Fibroblast of skin of right biceps (primary cell): ENCODE data around the gene ORAI3.
"Not testable (repeated sequence)": the region's sequence is repeated elsewhere in the genome, so short reads cannot be mapped to it uniquely, and the experiment has no call there.

Experiments used
- DNase-seq: peaks from one replicate; pipeline ENCODE4 v3.0.0-alpha.2; 2013

The ORAI3 gene

DNA sequence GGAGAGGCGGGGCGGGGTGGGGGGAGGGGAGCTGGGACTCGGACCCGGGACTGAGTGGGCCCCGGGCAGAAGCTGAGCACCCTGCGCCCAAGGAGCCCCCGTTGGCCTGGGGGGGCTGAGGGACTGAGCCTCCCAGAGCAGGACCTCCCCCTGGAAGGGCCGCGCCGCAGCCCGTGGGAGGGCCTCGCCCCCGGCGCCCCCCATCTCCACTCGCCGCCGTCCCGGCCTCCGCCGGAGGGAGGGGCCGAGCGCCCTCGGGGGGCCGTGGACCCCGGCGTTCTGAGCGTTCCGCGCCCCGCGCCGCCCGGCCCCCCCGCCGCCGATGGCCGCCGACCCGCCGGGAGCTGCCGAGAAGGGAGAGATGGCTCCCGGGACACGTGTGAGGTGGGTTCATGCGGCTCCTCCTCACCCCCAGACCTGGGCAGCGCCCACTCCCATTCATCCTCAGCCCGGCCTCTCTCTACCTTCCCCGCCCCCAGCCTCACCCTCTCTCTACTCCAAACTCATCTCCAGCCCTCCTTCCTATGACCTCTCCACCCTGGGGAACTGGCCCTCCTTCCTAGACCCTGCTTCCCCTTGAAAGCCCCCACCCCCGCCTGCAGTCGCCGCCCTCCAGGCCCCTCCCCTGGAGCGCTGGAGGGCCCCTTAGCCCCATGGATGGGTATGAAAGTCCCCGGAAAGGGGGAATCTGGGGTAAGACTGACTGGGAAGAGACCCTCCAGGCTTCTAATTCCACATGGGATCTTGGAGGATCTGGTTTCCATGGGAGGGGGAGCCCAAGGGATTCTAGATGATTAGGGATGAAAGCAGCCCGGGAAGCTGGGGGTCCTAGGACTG is 24.6 kb upstream of the ORAI3 start:
- no peak for DNase-seq

- no peak for DNase-seq
Measured at GRCh38 chr16:30924913-30925631, 23.8 kb upstream of the ORAI3 start.

GRCh38 chr16:30925632-30925987 is 23.3 kb upstream of the ORAI3 start:
- no peak for DNase-seq

- no peak for DNase-seq
Measured at GRCh38 chr16:30925995-30926811, 22.7 kb upstream of the ORAI3 start.

- DNase-seq: no peak
Measured at GRCh38 chr16:30926937-30927788, 21.7 kb upstream of the ORAI3 start.

- peak; percentile 52 for DNase-seq
Measured at GRCh38 chr16:30927789-30928378, 21.0 kb upstream of the ORAI3 start.

- DNase-seq: no peak
Measured at GRCh38 chr16:30928390-30928789, 20.5 kb upstream of the ORAI3 start.

- DNase-seq: no peak
Measured at GRCh38 chr16:30929167-30929566, 19.7 kb upstream of the ORAI3 start.

- no peak for DNase-seq
Measured at GRCh38 chr16:30930160-30930571, 18.7 kb upstream of the ORAI3 start.

DNA sequence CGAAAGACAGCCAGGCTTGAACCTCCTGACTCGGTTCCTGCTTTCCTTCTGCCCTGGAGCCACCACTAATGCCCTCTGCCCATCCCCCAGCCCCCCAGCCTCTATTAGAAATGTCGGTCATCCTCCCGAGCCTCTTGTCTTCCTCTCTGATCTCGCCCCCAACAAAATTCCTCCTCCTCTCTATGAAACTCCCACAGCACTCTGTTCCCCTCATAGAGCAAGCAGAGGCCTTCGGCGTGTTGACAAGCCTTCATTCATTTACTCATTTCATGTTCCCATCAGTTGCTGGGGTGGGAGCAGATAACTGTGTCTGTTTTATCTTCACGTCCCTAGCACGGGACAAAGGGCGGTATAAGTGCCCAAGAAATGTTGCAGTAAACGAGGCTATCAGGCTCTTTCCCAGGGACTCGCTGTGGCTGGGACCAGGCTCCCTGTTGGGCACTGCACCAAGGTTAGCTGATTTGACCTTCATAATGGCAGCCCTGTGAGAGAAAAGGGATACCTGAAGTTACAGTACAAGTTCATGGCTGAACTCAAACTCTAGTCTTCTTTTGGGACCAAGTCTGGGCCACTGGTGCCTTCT is 17.7 kb upstream of the ORAI3 start:
- no peak for DNase-seq

GRCh38 chr16:30934827-30935557 is 13.9 kb upstream of the ORAI3 start:
- peak; percentile 31 for DNase-seq

DNA sequence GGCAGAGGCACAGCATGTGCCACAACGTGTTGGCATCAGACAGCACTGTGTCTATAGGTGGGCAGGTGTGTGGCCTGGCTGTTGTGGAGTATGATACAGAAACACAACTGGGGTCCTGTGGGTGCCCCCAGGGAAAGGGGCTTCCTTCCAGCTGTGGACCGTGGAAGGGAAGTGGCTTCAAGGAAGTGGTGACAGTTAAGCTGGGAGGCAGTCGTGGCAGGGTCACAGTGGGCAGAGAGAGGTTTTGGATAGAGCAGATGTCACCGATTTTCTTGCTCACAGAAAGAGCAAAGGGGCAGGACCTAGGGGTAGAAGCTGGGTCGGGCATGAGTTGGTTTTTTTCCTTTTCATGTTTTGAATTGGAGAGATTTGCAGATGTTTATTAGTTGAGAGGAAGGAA is 11.2 kb upstream of the ORAI3 start:
- no peak for DNase-seq

DNA sequence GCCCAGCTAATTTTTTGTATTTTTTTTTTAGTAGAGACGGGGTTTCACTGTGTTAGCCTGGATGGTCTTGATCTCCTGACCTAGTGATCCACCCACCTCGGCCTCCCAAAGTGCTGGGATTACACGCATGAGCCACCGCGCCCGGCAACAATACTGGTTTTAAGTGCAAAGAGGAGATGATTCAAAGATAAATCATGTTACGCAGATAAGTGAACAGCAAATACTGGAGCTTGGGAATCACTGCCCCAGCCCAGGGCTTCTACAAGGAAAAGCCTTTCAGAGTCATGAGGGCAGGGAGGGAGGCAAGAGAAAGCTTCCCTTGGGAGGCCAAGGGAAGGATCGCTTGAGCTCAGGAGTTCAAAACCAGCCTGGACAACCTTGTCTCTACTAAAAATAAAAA is 9.3 kb upstream of the ORAI3 start:
- DNase-seq: not testable (repeated sequence)

DNA sequence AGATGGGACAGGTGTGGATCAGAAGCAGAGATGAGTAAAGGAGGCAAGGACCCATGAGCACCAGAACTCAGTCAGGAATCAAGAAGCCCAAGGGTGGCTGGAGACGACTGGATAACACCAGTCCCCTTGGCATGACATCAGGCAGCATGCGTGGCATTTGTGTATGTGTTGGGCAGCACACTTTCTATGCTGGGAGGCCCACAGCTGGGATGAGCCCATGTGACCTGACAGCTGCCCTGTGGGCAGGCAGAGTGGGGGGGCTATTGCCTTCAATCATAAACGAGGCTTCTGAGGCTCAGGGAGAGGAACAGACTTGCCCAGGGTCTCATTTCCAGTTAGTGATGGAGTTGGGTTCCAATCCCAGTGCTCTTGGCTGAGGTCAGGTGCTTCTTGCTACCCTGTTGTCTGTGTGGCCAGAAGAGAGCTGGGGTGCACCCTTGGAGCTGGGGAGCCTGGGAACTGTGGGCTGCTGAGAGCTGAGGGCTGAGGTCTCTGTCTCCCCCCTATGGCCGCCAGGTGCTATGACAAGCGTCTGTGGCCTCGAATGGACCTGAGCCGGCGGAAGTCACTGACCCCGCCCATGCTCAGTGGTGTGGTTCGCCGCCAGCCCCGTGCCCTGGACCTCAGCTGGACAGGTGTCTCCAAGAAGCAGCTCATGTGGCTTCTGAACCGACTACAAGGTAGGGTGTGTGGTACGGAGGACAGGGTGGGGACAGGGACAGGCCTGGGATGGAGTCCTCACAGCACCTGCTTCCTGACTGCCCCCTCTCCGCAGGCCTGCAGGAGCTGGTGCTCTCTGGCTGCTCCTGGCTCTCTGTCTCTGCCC is 7.1 kb upstream of the ORAI3 start:
- peak; percentile 59 for DNase-seq

DNA sequence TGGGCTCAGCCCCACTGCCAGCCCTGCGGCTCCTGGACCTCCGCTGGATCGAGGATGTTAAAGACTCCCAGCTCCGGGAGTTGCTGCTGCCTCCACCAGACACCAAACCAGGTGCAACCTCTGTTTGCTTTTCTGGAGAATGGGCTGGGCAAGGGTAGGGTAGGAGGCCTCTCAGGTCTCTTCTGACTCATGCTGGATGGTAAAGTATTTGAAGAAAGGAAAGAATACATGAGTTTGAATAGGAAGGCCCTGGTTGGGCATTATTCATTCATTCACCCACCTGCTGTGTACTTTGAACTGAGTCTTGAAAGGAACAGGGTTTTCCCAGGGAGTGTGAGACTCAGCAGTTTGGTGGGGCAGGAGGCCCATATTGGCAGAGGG is 6.5 kb upstream of the ORAI3 start:
- no peak for DNase-seq

- DNase-seq: no peak
Measured at GRCh38 chr16:30944352-30944751, 4.5 kb upstream of the ORAI3 start.

DNA sequence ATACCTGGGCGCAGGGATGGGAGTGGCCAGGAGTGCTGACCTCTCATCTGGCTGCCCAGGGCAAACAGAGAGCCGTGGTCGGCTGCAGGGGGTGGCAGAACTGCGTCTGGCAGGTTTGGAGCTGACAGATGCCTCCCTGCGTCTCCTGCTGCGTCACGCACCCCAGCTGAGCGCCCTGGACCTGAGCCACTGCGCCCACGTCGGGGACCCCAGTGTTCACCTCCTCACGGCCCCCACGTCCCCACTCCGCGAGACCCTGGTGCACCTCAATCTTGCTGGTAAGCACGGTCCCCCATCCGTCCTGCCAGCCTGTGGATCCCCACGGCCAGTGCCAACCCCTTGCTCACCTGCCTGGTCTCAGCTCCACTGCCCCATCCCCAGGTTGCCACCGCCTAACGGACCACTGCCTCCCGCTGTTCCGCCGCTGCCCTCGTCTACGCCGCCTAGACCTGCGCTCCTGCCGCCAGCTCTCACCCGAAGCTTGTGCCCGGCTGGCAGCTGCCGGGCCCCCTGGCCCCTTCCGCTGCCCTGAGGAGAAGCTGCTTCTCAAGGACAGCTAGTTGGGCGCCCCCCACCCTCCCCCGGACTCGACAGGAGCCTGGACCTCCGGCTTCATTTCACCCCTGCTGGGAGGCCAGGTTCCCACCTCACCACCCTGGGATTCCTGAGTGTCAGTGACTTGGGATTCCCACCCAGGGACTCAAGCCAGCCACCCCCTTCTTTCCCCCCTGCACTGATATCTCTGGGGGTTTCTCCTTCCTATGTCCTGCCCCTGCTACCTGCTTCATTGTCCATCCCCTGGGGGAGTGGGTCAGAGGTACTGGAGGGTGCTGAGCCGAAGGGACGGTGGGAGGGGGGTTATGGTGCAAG is 2.0 kb upstream of the ORAI3 start:
- no peak for DNase-seq

GRCh38 chr16:30947541-30947858 is 1.4 kb upstream of the ORAI3 start:
- DNase-seq: no peak
